Smooth muscle cell (in vitro differentiated cells): ENCODE results near the gene SLC8A3. TPM values are rescaled to one million over a fixed set of nuclear protein-coding genes. Genes with fewer than 3 reads are reported as not detected.

Source experiments
- DNase-seq: peaks from one replicate; lab custom pipeline; 2025; ENCODE audit not compliant: unreplicated experiment; lab: John Stamatoyannopoulos, UW
- H2AFZ ChIP-seq: fragments of 200-600 bp; sonication (generic); 2 replicates; pipeline ENCODE4 v1.6.0; 2016; ENCODE audit warnings: antibody characterized with exemption, low read depth, mild to moderate bottlenecking
- H3F3A ChIP-seq: fragments of 200-600 bp; sonication (generic); 2 replicates; pipeline ENCODE4 v1.6.0; 2017; ENCODE audit warnings: antibody characterized with exemption, low read depth
- H3K27ac ChIP-seq: fragments of 200-600 bp; sonication (generic); 2 replicates; pipeline ENCODE4 v1.5.1; 2016; ENCODE audit warnings: low read depth, mild to moderate bottlenecking
- H3K27me3 ChIP-seq: fragments of 200-600 bp; sonication (generic); 2 replicates; pipeline ENCODE4 v1.6.1; 2016; ENCODE audit warnings: low read depth, mild to moderate bottlenecking
- H3K36me3 ChIP-seq: fragments of 200-600 bp; sonication (generic); 2 replicates; pipeline ENCODE4 v1.5.1; 2016; ENCODE audit warnings: low read depth
- H3K4me1 ChIP-seq: fragments of 200-600 bp; sonication (generic); 2 replicates; pipeline ENCODE4 v1.5.1; 2016; ENCODE audit warnings: low read depth
- H3K4me2 ChIP-seq: fragments of 200-600 bp; sonication (generic); 2 replicates; pipeline ENCODE4 v1.6.0; 2016; ENCODE audit warnings: mild to moderate bottlenecking
- H3K4me3 ChIP-seq: fragments of 200-600 bp; sonication (generic); 2 replicates; pipeline ENCODE4 v1.5.1; 2016; ENCODE audit warnings: mild to moderate bottlenecking
- H3K79me2 ChIP-seq: fragments of 200-600 bp; sonication (generic); 2 replicates; pipeline ENCODE4 v1.6.0; 2016; ENCODE audit warnings: low read depth, mild to moderate bottlenecking
- H3K9ac ChIP-seq: fragments of 200-600 bp; sonication (generic); 2 replicates; pipeline ENCODE4 v1.6.0; 2016; ENCODE audit warnings: low read depth
- H3K9me3 ChIP-seq: fragments of 200-600 bp; sonication (generic); replicated peaks from 2 replicates; pipeline ENCODE4 v1.5.1; 2016; ENCODE audit warnings: low read depth
- H4K20me1 ChIP-seq: fragments of 200-600 bp; sonication (generic); 2 replicates; pipeline ENCODE4 v1.6.0; 2016; ENCODE audit warnings: low read depth
- WGBS: methylation state at CpG from one replicate; pipeline ENCODE4 v1.1.7; 2016; ENCODE audit warnings: low lambda C conversion rate; 5-methylcytosine and 5-hydroxymethylcytosine counted together
- polyA plus RNA-seq: library from polyadenylated mRNA; unstranded; fragments of >200 nt; fragmentation: Nextera tagmentation; extraction: Ambion mirVana; gene quantifications from 2 replicates; pipeline ENCODE4 v1.2.1, GENCODE V29; 2016
- total RNA-seq: library from RNA; depleted of rRNA; stranded (reverse); fragments of >200 nt; gene quantifications from 2 replicates; pipeline ENCODE4 v1.2.3, GENCODE V29; 2014
- TF ChIP-seq, protein P1 (sequence below): fragments of 200-600 bp; sonication (generic); IDR thresholded peaks from 2 replicates; pipeline ENCODE4 v1.5.1; 2017; ENCODE audit warnings: borderline replicate concordance, mild to moderate bottlenecking, antibody characterized with exemption; ENCODE audit not compliant: insufficient read depth, poor library complexity, severe bottlenecking

Gene SLC8A3
- total and polyA plus RNA-seq, 2 experiments from 2014 or later: not detected

GRCh38 chr14:70203686-70204085 is 14.9 kb upstream of the SLC8A3 start:
- no peak for DNase-seq
- Histone ChIP-seq H3K27ac (no peak overlapping the region), H3K27me3 (peaks cover 49% of the 10 kb centered on the region), H3F3A (no peaks in the 10 kb centered on the region), H3K79me2 (no peaks in the 10 kb centered on the region), H4K20me1 (no peaks in the 10 kb centered on the region), H3K4me3 (no peak overlapping the region), H3K36me3 (no peaks in the 10 kb centered on the region), H3K9me3 (no peaks in the 10 kb centered on the region), H3K4me1 (no peaks in the 10 kb centered on the region), H3K9ac (no peak overlapping the region), H2AFZ (no peak overlapping the region), H3K4me2 (no peak overlapping the region)
- WGBS: 77% methylated on average over 4 of the region's 4 CpGs
- TF ChIP-seq, protein P1, sequence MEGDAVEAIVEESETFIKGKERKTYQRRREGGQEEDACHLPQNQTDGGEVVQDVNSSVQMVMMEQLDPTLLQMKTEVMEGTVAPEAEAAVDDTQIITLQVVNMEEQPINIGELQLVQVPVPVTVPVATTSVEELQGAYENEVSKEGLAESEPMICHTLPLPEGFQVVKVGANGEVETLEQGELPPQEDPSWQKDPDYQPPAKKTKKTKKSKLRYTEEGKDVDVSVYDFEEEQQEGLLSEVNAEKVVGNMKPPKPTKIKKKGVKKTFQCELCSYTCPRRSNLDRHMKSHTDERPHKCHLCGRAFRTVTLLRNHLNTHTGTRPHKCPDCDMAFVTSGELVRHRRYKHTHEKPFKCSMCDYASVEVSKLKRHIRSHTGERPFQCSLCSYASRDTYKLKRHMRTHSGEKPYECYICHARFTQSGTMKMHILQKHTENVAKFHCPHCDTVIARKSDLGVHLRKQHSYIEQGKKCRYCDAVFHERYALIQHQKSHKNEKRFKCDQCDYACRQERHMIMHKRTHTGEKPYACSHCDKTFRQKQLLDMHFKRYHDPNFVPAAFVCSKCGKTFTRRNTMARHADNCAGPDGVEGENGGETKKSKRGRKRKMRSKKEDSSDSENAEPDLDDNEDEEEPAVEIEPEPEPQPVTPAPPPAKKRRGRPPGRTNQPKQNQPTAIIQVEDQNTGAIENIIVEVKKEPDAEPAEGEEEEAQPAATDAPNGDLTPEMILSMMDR: no peak

DNA sequence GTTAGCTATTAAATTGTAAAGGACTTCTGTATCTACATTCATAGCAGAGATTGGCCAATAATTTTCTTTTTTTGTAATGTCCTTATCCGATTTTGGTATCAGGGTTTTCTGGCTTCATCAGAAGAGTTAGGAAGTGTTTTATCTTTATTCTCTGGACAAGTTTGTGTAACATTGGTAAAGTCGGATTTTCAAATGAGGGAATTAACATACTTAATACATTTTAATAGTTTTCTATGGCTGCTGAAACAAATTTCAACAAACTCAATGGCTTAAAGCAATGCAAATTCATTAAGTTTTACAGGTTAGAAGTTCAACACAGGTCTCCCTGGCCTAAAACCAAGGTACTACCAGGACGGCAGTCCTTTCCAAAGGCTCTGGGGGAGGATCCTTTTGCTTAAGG is 13.2 kb upstream of the SLC8A3 start:
- H4K20me1 ChIP-seq: no peaks in the 10 kb centered on the region
- WGBS: 85% methylated on average over 3 of the region's 3 CpGs
- no peaks in the 10 kb centered on the region for H3K4me1 ChIP-seq
- DNase-seq: no peak
- H3K79me2 ChIP-seq: no peaks in the 10 kb centered on the region
- H3F3A ChIP-seq: no peaks in the 10 kb centered on the region
- H3K4me2 ChIP-seq: no peak overlapping the region
- TF ChIP-seq, protein P1: no peak
- H3K9me3 ChIP-seq: no peaks in the 10 kb centered on the region
- no peak overlapping the region for H3K9ac ChIP-seq
- no peak overlapping the region for H3K27ac ChIP-seq
- H3K36me3 ChIP-seq: no peaks in the 10 kb centered on the region
- peaks cover 51% of the 10 kb centered on the region for H3K27me3 ChIP-seq
- no peak overlapping the region for H2AFZ ChIP-seq
- no peak overlapping the region for H3K4me3 ChIP-seq

GRCh38 chr14:70193396-70193795 is 4.6 kb upstream of the SLC8A3 start:
- H3K27ac ChIP-seq: no peak overlapping the region
- H4K20me1 ChIP-seq: no peaks in the 10 kb centered on the region
- H3K4me3 ChIP-seq: no peak overlapping the region
- H2AFZ ChIP-seq: no peak overlapping the region
- no peaks in the 10 kb centered on the region for H3K4me1 ChIP-seq
- H3K27me3 ChIP-seq: peaks cover 45% of the 10 kb centered on the region
- H3K9ac ChIP-seq: no peak overlapping the region
- no peaks in the 10 kb centered on the region for H3K9me3 ChIP-seq
- no peaks in the 10 kb centered on the region for H3F3A ChIP-seq
- no peak for DNase-seq
- no peaks in the 10 kb centered on the region for H3K36me3 ChIP-seq
- no peaks in the 10 kb centered on the region for H3K79me2 ChIP-seq
- H3K4me2 ChIP-seq: no peak overlapping the region
- TF ChIP-seq, protein P1: no peak
- WGBS: 90% methylated on average over 4 of the region's 4 CpGs

DNA sequence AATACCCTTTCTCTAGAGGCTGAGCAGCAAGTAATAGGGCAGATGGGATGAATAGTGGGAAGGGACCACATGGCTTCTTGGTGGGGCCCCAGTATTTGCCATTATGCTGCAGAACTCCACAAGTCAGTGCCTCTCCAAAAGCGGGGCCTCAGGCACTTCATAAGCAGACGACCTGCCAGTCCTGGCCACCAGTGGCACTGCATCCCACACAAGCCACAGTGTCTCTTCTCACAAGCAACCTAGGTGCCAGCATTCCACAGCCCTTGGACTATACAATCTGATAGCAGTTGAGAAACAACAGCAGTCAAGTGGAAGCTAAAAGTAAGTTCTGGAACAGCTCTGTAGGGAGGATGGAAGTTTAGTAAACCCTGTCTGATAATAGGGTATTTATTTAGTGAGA is 4.2 kb upstream of the SLC8A3 start:
- H3K4me2 ChIP-seq: no peak overlapping the region
- H3K27me3 ChIP-seq: peaks cover 50% of the 10 kb centered on the region

More for the DNA sequence above, 4.2 kb upstream of the SLC8A3 start:
- Histone ChIP-seq H3K9me3 (no peaks in the 10 kb centered on the region), H3K36me3 (no peaks in the 10 kb centered on the region), H2AFZ (no peak overlapping the region), H3F3A (no peaks in the 10 kb centered on the region), H3K9ac (no peak overlapping the region), H3K79me2 (no peaks in the 10 kb centered on the region), H4K20me1 (no peaks in the 10 kb centered on the region), H3K4me3 (no peak overlapping the region), H3K27ac (no peak overlapping the region), H3K4me1 (no peaks in the 10 kb centered on the region)
- 51% methylated on average over 2 of the region's 2 CpGs for WGBS
- TF ChIP-seq, protein P1: no peak
- DNase-seq: no peak
